Testis (tissue), 3 donors: ENCODE measurements around the gene SCMH1. TPM values are rescaled to one million over a fixed set of nuclear protein-coding genes. Genes with fewer than 3 reads are reported as not detected.

Source experiments
- DNase-seq: peaks from one replicate; pipeline ENCODE4 v3.0.0-alpha.2; 2019
- H3K27ac ChIP-seq, 2 donors: fragments of 200-600 bp; sonication (generic); one replicate each; pipeline ENCODE4 v1.5.1; 2019
- H3K27me3 ChIP-seq: fragments of 200-600 bp; sonication (generic); one replicate; pipeline ENCODE4 v1.5.1; 2019
- H3K36me3 ChIP-seq: fragments of 200-600 bp; sonication (generic); one replicate; pipeline ENCODE4 v1.5.1; 2017; ENCODE audit warnings: low read depth; ENCODE audit errors: missing control alignments
- H3K4me1 ChIP-seq: fragments of 200-600 bp; sonication (generic); one replicate; pipeline ENCODE4 v1.5.1; 2019
- H3K4me3 ChIP-seq, 2 donors: fragments of 200-600 bp; sonication (generic); one replicate each; pipeline ENCODE4 v1.5.1; 2017 to 2019
- H3K9me3 ChIP-seq: fragments of 200-600 bp; sonication (generic); one replicate; pipeline ENCODE4 v1.5.1; 2017
- CTCF ChIP-seq, 3 experiments: fragments of 450-650 bp in 2 of 3; fragments of 200-600 bp in 1 of 3; sonication (generic) in 1 of 3; IDR thresholded peaks; one replicate each; pipeline ENCODE4 v1.5.1; 2016 to 2019; ENCODE audit warnings: antibody characterized with exemption in 3 of 3, mild to moderate bottlenecking in 2 of 3, moderate library complexity in 1 of 3
- POLR2A ChIP-seq: fragments of 450-650 bp; IDR thresholded peaks from one replicate; pipeline ENCODE4 v1.6.1; 2017; ENCODE audit warnings: antibody characterized with exemption, mild to moderate bottlenecking, moderate library complexity
- WGBS, 2 donors: methylation state at CpG; one replicate each; pipeline ENCODE4 v1.1.5; 2018; 5-methylcytosine and 5-hydroxymethylcytosine counted together
- intact Hi-C: fragments of 100-400 bp; cut with DNase I; formaldehyde crosslinking; loops from one replicate; pipeline ENCODE4 v1.15.1; 2023; ENCODE audit warnings: low total_unique reads
- polyA plus RNA-seq: library from polyadenylated mRNA; stranded (reverse); fragments of 350-450 nt; fragmentation: Illumina TruSeq; extraction: RNeasy Lipid Tissue Mini Kit (QIAGEN cat#74804); gene quantifications from one replicate; pipeline ENCODE4 v1.2.3, GENCODE V29; 2014; ENCODE audit warnings: low read depth, low replicate concordance; ENCODE audit not compliant: insufficient read depth
- total RNA-seq, 2 donors: library from RNA; depleted of rRNA; stranded (reverse); fragments of >200 nt; gene quantifications; one replicate each; pipeline ENCODE4 v1.2.3, GENCODE V29; 2016

The SCMH1 gene
- total and polyA plus RNA-seq, 3 donors from 2014 or later = 60.8 to 79.7 (median 79.0) TPM

GRCh38 chr1:41073971-41074370, 168.1 kb downstream of the SCMH1 start:
- Histone ChIP-seq H3K9me3 (no peaks in the 10 kb centered on the region), H3K4me3 (no peak overlapping the region), H3K27ac (no peak overlapping the region), H3K27me3 (no peaks in the 10 kb centered on the region), H3K4me1 (no peaks in the 10 kb centered on the region), H3K36me3 (peaks cover 4% of the 10 kb centered on the region)
- DNase-seq = no peak
- intact Hi-C loops = no loop called here
- no peak for TF ChIP-seq POLR2A
- no peak for TF ChIP-seq CTCF (IDR thresholded peaks at IDR 0.05)

GRCh38 chr1:41072051-41072450, 170.1 kb downstream of the SCMH1 start:
- 89 to 93% methylated on average over 1 of the region's 1 CpG for WGBS, 2 donors
- no peaks in the 10 kb centered on the region for H3K9me3 ChIP-seq
- no peak overlapping the region for H3K27ac ChIP-seq

GRCh38 chr1:41056907-41057306, 185.2 kb downstream of the SCMH1 start:
- Histone ChIP-seq H3K4me1 (no peaks in the 10 kb centered on the region), H3K9me3 (no peaks in the 10 kb centered on the region), H3K27ac (no peak overlapping the region), H3K36me3 (no peaks in the 10 kb centered on the region), H3K4me3 (no peak overlapping the region), H3K27me3 (no peaks in the 10 kb centered on the region)
- no peak for DNase-seq
- TF ChIP-seq CTCF (IDR thresholded peaks at IDR 0.05) = no peak
- TF ChIP-seq POLR2A = no peak
- intact Hi-C loops = no loop called here
- WGBS, 2 donors = 99% methylated on average over 5 of the region's 5 CpGs

More at GRCh38 chr1:41072051-41072450, 170.1 kb downstream of the SCMH1 start:
- no peaks in the 10 kb centered on the region for H3K4me1 ChIP-seq
- TF ChIP-seq CTCF (IDR thresholded peaks at IDR 0.05) (no peak), POLR2A (no peak)
- DNase-seq = no peak
- intact Hi-C loops = no loop called here
- H3K36me3 ChIP-seq = no peaks in the 10 kb centered on the region
- no peak overlapping the region for H3K4me3 ChIP-seq
- H3K27me3 ChIP-seq = no peaks in the 10 kb centered on the region

GRCh38 chr1:41053316-41053715, 188.8 kb downstream of the SCMH1 start:
- H3K27ac ChIP-seq = no peak overlapping the region
- H3K4me1 ChIP-seq = no peaks in the 10 kb centered on the region
- no peak overlapping the region for H3K4me3 ChIP-seq
- no peak for TF ChIP-seq CTCF (IDR thresholded peaks at IDR 0.05)
- no peak for TF ChIP-seq POLR2A
- 85 to 96% methylated on average over 2 of the region's 2 CpGs for WGBS, 2 donors
- no peaks in the 10 kb centered on the region for H3K36me3 ChIP-seq
- no peaks in the 10 kb centered on the region for H3K9me3 ChIP-seq
- no peaks in the 10 kb centered on the region for H3K27me3 ChIP-seq
- intact Hi-C loops = no loop called here
- DNase-seq = no peak

GRCh38 chr1:41051022-41051421, 191.1 kb downstream of the SCMH1 start:
- H3K9me3 ChIP-seq = no peaks in the 10 kb centered on the region
- intact Hi-C loops = no loop called here
- WGBS, 2 donors = 60 to 64% methylated on average over 1 of the region's 1 CpG
- H3K27ac ChIP-seq = no peak overlapping the region
- H3K4me1 ChIP-seq = no peaks in the 10 kb centered on the region
- no peak for DNase-seq
- no peaks in the 10 kb centered on the region for H3K36me3 ChIP-seq
- TF ChIP-seq CTCF (IDR thresholded peaks at IDR 0.05) (no peak), POLR2A (no peak)
- no peak overlapping the region for H3K4me3 ChIP-seq
- H3K27me3 ChIP-seq = no peaks in the 10 kb centered on the region
